Iris pigment epithelial cell (primary cell): ENCODE results near the gene UBE2U.

Experiments used
- DNase-seq: peaks from one replicate; pipeline ENCODE4 v3.0.0-alpha.2; 2011; ENCODE audit warnings: low read depth

The UBE2U gene, protein sequence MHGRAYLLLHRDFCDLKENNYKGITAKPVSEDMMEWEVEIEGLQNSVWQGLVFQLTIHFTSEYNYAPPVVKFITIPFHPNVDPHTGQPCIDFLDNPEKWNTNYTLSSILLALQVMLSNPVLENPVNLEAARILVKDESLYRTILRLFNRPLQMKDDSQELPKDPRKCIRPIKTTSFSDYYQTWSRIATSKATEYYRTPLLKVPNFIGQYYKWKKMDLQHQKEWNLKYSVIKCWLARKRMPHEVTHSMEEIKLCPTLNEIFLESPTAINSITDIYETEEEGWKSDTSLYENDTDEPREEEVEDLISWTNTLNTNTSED

DNA sequence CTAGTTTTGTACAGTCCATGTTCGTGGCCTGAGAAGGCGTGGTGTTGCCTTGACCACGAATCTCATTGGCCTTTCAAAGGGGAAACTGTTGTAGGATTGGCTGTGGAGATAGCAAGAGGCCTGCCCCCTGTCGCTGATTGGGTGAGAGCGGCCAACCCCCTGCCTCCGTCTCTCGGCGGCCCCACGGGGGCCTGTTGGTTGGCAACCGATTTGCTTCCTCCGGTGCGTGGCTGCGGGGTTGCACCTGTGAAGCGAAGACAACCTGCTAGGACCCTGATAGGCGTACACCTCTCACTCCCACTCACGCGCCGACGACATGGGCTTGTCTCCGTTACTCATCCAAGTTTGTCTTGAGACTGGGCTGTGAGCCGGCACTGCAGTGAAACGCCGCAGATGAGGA is at the start of gene UBE2U:
Gene UBE2U, plus strand, starts transcription at position 204 of the 400 bp plus-strand sequence. CDS start 428 bp downstream, outside the sequence.
- no peak for DNase-seq

DNA sequence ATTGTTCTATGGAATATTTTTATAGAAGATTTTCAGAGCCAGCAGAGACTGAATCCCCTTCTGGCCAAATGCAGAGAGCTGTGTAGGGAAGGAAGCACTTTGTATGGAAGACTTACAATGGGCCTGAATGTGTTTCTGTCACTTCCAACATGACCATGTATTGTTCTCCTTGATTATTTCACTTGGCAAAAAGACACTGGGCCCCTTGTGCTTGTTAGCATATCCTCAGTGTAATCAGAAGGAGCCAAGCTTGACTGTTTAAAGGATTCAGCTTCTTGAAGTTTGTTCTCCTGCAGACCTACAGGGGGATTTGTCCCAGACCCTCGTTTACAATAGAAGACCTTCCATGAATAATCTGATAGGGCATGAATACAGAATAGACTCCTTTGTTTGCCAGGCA is 48.1 kb upstream of the UBE2U start:
- DNase-seq, result no peak

DNA sequence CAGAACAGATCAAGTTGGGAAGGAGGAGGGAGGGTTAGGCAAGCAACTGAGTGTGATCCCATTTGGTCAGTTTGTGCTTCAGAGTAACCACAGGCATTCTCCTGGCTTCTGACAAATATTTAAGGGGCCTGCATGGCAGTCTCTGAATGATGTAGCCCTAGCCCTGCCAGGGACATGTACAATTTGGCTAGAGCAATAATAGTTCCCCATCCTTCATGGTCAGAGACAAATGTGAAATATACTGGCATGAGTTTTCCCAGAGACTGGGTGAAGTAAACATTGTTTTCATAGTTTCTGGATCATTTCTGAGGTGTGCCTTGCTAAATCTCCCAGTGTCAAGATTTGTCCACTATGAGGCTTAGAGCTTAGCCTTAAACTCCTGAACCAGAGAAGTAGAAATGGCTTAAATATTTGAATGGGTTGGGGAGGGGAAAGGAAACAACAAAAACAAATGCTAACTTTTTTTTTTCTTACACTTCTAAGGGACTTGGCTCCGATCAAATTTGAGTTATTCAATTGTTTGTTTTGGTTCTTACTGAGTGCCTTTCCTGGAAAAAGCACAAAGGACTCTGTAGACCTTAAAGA is 42.0 kb upstream of the UBE2U start:
- peak; percentile 87 for DNase-seq

DNA sequence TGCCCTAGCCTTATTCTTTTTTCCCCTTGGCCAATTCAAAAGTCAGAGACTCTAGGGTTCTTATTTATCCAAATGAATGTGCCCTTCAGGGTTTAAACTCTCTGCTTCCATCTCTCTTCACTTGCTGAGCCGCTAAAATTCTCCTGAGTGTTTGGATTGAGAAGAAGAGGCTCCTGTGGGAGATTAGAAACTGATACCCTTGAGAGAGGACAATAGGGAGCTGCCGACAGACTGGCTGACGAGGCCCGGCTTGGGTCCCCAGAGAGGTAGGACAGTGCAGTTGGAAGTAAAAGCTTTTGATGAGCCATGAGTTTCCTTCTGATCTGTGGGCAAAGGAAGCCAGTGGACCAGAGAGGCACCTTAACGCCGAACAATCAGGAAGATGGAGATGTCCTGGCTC is 41.3 kb upstream of the UBE2U start:
- DNase-seq, result no peak

DNA sequence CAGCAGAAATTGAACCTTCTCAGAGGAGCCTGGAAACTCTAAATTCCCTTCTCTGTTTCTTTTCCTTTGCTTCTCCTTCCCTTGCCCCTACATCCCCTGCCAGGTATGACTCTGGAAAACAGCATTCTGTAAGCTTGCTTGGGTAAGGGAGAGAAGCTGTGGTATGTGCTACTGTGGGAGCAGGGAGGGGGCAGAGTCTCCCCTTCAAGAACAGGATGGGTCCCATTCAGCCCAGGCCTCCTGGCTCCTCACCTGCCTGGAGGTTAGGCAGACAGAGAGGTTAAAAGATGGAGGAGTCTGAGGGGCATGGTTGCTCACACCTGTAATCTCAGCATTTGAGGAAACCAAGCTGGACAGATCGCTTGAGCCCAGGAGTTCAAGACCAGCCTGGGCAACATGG is 40.6 kb upstream of the UBE2U start:
- no peak for DNase-seq

DNA sequence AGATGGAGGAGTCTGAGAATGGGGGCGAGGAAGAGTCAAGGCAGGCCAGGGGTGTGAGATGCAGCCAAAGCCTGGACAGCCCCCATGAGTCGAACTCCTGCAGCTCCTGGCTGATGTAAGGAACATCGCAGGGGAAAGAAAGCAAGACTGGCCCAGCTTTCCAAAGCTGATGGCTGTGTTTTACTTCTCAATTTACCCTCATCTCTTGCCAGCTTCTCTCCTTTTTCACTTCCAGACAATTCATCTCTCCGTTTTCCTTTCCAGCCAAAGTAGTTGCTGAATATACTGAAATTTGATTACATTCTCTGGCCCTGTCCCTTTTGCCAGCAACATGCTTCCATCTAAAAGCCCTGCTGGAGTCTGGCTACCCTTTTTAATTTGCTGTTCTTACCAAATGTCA is 40.0 kb upstream of the UBE2U start:
- no peak for DNase-seq

DNA sequence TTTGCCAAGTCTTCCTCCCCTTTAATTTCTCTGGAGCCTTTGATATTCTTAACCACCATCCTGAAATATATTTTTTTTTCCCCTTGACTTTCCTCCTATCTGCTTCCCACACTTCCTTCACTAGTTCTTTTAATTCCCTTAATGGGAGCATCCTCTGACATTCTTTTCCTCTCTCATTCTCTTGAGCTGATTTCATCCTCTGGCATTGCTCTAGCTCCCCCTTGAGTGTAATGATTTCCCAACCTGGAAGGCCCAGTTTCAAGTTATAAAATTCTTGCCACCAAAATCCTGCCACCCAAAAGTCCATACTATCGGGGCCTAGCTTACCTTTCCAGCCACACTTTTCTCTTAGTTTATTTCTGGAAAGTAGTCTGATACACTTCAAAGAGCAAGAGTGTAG is 39.5 kb upstream of the UBE2U start:
- DNase-seq, result peak; percentile 67

DNA sequence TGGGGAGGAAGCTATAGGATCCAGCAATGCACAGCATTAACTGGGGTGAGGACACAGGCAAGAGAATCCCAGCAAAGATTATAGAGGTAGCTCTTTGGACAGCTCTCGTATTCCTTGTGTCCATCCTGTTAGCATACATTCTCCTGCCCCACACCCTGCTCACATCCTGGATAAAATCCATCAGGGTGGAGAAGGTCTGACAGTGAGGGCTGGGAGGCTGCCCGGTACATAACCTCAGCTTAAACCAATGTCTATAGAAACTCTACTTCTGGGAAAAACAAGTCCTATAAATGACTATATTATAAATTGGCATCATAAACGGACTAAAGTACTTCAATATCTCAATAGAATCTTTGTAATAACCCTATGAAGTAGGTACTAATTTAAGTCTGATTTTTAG is 36.8 kb upstream of the UBE2U start:
- no peak for DNase-seq

DNA sequence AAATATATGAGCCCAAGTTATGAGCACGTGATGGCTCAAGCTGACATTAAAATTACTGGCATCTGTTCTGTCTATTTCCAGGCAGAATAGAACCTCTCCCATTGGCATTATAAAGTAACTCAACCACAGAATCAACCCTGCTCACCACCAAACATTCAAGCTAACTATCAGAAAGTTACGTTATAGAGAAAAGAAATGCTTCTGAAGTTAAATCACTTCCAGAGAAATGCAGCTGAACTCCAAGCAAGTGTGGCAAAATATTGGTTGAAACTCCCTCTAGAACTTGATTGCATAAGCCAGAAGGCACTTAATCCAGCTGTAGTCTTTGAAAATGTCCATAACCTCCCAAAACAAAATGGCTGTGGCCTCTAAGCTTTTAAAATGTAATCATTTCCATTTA is 36.2 kb upstream of the UBE2U start:
- peak; percentile 89 for DNase-seq

DNA sequence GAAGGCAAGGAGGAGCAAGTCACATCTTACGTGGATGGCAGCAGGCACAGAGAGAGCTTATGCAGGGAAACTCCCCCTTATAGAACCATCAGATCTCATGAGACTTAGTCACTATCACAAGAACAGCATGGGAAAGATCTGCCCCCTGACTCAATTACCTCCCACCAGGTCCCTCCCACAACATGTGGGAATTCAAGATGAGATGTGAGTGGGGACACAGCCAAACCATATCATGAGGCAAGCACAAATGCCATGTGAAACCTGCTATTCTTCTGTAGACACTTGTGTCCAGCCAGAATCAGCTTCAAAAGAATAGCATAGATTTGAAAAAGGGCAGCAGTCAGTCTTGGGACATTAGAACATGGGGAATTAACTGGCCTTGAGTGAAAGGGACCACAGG is 32.2 kb upstream of the UBE2U start:
- DNase-seq, result peak; percentile 65

DNA sequence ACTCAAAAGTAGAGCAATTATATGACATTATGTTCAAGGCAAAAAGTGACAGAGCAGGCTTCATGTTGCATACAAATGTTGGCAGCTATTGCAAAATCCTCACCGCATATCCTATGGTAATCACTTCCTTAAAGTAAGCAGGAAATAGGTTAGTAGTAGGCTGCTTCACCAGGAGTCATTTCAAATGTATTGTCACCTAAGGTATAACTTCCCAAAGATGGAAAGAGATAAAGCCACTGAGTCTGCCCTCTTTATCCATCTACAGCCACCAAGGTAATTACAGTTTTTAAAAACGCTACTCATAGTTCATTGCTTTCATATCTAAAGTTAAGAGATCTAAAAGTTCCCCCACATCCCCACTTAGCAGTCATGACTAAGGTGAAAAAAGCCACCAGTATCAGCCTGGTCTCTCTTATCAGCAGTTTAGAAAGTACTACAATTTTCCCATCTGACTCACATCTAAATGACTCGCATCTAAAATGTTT is 31.6 kb upstream of the UBE2U start:
- DNase-seq, result peak; percentile 84

DNA sequence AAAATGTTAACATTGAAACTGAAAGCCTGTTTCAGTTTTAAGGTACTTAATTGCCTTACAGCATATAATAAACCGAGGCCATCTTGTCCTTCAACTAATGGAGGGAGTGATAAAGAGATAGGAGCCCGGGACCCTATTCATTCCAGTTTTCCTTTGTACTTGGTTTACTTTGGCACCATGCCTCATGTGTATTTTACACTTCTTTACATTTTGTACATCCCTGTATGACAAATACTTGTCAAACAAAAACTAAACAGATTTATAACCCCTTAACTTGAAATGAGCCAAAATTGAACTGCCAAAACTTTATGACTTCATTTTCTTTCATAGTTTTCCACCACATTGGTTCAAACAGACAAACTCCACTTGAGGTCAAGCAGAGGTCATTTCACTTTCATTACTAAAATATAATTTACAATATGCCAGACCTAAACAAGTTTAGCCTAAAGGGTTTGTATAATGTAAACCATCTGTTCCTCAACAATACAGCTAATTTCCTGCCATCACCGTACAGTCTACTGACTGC is 30.9 kb upstream of the UBE2U start:
- DNase-seq, result peak; percentile 60

DNA sequence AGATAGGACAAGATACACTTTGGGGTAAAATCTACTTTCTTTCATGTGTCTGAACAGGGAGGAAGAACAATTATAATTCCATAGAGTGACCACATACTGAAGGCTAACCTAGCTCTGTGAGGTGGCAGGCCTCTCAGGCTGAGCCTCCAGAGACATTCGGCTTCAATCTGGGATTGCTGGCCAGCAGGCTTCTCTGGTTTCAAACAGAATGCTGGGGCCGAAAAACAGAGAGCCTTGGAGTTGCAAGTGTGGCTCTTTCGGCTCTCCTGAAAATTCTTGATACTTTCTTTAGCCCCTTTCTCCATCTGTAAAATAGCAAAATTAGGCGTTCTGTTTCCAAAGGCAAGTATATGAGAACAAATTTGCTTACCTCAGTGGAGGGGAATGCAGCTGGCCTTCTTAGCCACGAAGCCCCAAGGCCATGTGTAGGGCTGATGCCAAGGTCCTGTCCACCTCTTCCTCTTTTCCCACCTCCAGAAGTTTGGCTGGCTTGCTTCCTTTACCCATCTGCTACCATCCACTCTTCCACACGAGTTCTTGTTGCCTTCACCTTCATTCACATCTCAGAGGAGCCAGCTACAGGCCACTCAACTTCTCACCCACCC is 30.0 kb upstream of the UBE2U start:
- DNase-seq, result no peak

DNA sequence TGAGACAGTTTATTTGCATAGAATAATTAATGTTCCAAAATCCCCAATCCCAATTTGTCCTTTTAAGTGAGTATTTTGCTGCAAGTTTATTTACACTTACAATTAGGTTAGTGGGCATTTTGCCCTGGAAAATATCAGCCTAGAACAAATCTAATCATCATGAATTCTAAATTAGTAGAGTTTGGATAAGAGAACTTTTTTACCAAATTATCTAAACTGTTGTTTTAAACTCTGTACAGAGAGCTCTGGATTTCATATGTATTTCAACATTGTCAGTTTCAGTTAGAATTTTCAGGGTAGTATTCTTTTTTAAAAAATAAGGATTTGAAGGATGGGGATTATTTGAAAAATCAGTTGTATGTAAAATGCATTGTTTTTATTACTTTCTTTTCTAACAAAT is 27.8 kb upstream of the UBE2U start:
- DNase-seq, result no peak

DNA sequence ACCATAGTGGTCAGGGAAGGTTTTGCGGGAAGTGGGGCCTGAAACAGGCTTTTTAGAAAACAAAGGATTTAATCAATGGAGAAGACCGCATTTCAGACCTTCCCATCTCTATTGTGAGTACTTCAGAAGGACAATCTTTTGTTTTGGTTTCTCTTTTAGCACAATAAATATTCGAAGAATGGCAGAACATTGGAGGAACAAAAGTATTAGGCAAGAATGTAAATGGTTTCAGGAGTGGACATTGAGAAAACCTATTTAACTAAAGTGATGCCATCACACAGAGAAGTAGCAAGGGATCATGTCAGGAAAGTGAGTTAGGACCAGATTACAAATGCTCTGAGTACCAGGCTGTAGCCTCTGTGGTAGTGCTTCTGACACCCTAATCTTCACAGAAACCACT is 26.8 kb upstream of the UBE2U start:
- DNase-seq, result peak; percentile 38

DNA sequence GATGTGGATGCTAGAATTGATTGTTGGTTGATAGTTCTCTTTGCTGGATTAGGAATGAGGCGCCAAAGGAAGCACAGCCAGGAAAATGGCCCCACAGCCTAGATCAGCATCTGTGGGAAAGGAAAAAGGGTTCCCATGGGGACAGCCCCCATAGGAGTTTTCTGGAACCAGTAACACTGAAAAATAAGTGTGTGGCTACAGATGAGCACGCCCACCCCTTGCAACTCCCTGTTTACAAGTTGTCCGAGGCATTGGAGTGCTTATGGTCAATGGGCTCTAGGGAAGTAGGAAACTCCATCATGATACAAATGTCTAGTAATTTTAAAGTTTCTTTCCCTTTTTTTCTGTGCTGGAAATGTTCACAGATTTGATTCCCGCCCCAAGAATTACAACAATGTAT is 23.8 kb upstream of the UBE2U start:
- no peak for DNase-seq

DNA sequence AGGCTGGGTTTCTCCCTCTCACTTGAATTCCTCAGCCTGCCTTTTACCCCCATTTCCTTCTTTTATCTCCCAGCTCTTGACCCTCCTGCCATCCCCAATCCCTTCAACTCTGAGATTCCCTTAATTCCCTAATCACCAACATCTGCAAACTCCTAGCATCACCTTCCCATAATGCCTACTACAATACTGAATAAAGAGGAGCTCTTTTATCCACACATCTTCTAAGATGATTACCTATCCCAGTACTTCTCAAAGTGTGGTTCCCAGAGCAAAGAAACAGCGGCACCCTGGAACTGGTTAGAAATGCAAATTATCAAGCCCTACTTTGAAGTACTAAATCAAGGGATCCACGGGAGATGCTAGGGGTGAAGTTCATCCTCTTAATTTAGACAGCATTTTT is 21.2 kb upstream of the UBE2U start:
- DNase-seq, result no peak

DNA sequence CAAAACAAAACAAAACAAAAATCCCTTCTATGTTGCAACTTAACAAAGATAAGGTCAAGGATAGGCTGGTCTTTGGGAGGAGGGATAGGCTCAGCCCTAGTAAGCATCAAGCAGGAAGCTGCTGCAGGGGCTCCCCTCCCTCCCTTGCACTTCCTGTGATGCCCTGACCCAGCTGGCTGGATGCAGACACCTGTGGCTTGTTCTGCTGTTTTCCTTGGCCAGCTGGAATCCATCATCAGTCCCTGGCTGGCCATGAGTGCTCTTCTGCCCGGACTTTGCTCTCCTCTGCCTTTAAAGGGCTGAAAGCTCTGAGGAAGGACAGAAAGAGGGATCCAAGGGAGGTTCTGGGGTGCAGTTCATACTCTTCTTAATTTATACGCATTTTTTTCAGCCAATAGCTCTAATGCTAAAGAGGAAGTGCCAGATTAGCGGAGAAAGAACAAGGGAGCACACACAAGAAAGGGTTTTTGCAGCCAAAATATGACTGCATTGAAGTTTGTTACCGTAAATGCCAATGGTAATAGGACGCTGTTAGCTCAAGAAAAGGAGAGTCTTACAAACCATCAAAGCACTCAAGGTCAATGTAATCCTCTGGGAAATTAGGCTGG is 19.9 kb upstream of the UBE2U start:
- peak; percentile 48 for DNase-seq

DNA sequence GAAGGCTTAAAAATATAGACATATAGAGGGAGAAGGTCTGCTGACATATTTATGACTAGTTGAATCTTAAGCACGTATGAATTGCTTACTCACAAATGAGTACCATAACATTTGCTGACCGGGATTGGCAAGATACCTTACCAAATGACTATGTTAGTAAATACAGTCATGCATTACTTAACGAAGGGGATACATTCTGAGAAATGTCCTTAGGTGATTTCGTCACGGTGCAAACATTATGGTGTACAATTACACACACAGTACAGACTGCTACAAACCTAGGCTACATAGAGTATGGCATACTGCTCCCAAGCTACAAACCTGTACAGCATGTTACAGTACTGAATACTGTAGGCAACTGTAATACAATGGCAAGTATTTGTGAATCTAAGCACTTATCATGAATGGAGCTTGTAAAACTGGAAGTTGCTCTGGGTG is 19.4 kb upstream of the UBE2U start:
- peak; percentile 89 for DNase-seq

DNA sequence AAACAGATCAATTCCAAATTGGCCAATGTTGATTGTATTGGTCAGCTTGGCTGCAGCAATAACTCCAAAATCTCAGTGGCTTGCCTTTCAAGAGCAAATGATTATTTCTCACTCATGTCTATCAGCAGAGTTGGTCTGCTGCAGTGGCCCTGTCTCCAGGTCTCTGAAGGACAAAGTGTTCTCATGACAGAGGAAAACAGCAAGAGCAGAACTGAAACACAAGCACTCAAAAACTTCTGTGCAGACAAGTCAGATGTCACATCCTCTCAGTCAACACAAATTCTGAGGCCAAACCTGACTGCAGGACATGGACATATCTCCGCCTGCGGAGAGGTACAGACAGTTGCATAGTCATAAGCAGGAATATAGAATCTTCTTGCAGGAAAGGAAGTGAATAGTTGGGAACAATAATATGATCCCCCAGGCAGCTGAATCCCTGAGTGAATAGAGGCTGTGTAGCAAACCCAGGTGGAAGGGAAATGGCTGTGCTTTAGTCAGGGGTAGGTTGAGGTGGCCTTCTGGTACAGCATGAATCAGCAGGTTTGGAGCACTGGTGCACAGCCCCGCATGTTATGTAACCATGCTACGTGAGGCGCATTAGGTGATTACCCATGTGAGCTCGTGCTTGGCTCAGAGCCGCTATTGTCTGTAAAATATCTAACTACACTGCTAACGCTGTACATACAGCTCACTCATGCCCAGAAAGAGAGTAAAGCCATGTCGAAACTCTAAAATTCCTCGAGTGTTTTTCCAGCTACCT is 17.1 kb upstream of the UBE2U start:
- DNase-seq, result no peak

DNA sequence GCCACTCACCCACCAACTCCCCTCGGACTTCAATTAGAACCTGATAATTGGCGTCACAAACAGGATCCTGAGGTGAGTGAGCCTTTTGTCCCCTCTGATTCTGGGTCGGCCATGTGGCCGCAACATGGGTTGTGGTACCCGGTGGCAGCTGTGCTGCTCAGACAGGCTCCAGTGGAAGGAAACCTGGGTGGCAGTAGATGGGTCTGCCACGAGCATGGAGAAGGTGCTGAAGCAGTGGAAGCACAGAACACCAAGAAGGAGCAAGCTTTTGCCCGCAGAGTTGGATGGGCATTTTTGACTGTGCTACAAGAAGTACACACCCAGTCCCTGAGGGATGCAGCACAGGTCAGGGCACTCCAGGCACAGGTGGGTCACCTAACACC is 16.5 kb upstream of the UBE2U start:
- no peak for DNase-seq

DNA sequence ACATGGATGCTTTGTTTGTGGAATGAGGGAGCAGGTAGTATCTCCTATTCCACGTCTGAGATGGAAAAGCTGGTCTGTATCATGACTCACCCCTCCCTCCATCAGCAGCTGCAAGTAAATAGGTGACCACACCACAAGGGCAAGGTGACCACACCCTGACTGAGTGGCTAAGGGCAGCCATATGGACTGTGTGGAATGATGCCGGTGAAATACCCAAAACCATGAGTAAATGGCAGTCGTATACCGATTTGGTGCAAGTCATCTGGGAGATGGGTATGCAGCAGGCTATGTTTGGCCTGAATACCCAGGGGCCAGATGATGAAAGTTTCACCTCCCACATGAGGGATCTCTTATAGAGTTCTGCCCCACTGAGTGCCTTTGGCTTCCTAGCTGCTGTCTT is 15.8 kb upstream of the UBE2U start:
- no peak for DNase-seq
